Lower leg skin (tissue), 4 donors: Measurements from ENCODE around the gene MRPS7. TPM values are rescaled to one million over a fixed set of nuclear protein-coding genes. Genes with fewer than 3 reads are reported as not detected.
"Not testable (repeated sequence)": the region's sequence is repeated elsewhere in the genome, so short reads cannot be mapped to it uniquely, and the experiment has no call there.

Source experiments
- DNase-seq, 2 donors: peaks; one replicate each; pipeline ENCODE4 v3.0.0-alpha.2; 2019; ENCODE audit warnings: low spot score in 2 of 2
- H3K4me3 ChIP-seq: fragments of 200-600 bp; sonication (generic); 2 replicates; pipeline ENCODE4 v1.5.1; 2017; ENCODE audit warnings: mild to moderate bottlenecking, low read depth; ENCODE audit not compliant: poor library complexity, severe bottlenecking
- POLR2A ChIP-seq, 2 donors: fragments of 450-650 bp; IDR thresholded peaks; one replicate each; pipeline ENCODE4 v1.6.1; 2016 to 2017; ENCODE audit warnings: antibody characterized with exemption in 2 of 2, mild to moderate bottlenecking in 1 of 2, moderate library complexity in 1 of 2
- WGBS, 2 donors: methylation state at CpG; one replicate each; pipeline ENCODE4 v1.1.5; 2018; 5-methylcytosine and 5-hydroxymethylcytosine counted together
- intact Hi-C: fragments of 100-400 bp; cut with DNase I; formaldehyde crosslinking; loops from one replicate; pipeline ENCODE4 v1.15.0; 2023; ENCODE audit warnings: low total_unique reads
- total RNA-seq, 4 donors: library from RNA; depleted of rRNA; stranded (reverse); fragments of >200 nt; gene quantifications; one replicate each; pipeline ENCODE4 v1.1.0, GENCODE V29; 2016
- TF ChIP-seq, protein P1 (sequence below), 3 donors: fragments of 450-650 bp; IDR thresholded peaks; one replicate each; pipeline ENCODE4 v1.5.1; 2016; ENCODE audit warnings: antibody characterized with exemption in 3 of 3, mild to moderate bottlenecking in 3 of 3, moderate library complexity in 2 of 3

The MRPS7 gene
- total RNA-seq, 4 donors from 2014 or later: 20.7 to 36.0 (median 31.4) TPM

GRCh38 chr17:75252039-75252816 is 9.5 kb upstream of the MRPS7 start:
- TF ChIP-seq, protein P1, sequence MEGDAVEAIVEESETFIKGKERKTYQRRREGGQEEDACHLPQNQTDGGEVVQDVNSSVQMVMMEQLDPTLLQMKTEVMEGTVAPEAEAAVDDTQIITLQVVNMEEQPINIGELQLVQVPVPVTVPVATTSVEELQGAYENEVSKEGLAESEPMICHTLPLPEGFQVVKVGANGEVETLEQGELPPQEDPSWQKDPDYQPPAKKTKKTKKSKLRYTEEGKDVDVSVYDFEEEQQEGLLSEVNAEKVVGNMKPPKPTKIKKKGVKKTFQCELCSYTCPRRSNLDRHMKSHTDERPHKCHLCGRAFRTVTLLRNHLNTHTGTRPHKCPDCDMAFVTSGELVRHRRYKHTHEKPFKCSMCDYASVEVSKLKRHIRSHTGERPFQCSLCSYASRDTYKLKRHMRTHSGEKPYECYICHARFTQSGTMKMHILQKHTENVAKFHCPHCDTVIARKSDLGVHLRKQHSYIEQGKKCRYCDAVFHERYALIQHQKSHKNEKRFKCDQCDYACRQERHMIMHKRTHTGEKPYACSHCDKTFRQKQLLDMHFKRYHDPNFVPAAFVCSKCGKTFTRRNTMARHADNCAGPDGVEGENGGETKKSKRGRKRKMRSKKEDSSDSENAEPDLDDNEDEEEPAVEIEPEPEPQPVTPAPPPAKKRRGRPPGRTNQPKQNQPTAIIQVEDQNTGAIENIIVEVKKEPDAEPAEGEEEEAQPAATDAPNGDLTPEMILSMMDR (IDR thresholded peaks at IDR 0.05): no peak
- TF ChIP-seq POLR2A (IDR thresholded peaks at IDR 0.05): no peak
- WGBS, 2 donors: 89 to 90% methylated on average over 8 of the region's 8 CpGs
- H3K4me3 ChIP-seq: no peak overlapping the region
- no peak for DNase-seq
- intact Hi-C loops: no loop called here

DNA sequence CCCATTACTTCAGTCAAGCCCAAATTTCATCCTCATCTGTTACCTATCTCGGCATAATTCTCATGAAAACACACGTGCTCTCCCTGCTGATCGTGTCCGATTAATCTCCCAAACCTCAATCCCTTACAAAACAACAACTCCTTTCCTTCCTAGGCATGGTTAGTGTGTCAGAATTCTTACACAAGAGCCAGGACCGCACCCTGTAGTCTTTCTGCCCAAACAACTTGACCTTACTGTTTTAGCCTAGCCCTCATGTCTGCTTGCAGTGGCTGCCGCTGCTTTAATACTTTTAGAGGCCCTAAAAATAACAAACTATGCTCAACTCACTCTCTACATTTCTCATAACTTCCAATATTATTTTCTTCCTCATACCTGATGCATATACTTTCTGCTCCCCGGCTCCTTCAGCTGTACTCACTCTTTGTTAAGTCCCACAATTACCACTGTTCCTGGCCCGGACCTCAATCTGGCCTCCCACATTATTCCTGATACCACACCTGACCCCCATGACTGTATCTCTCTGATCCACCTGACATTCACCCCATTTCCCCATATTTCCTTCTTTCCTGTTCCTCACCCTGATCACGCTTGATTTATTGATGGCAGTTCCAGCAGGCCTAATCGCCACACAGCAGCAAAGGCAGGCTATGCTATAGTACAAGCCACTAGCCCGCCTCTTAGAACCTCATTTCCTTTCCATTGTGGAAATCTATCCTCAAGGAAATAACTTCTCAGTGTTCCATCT is 5.6 kb upstream of the MRPS7 start:
- DNase-seq: peak in 1 of 2 donors; percentile 72
- 52 to 65% methylated on average over 11 of the region's 11 CpGs for WGBS, 2 donors
- H3K4me3 ChIP-seq, intact Hi-C loops: not testable (repeated sequence)

GRCh38 chr17:75257228-75257627 is 4.5 kb upstream of the MRPS7 start:
- WGBS, 2 donors: 46 to 61% methylated on average over 2 of the region's 2 CpGs
- intact Hi-C loops, H3K4me3 ChIP-seq, DNase-seq: not testable (repeated sequence)

DNA sequence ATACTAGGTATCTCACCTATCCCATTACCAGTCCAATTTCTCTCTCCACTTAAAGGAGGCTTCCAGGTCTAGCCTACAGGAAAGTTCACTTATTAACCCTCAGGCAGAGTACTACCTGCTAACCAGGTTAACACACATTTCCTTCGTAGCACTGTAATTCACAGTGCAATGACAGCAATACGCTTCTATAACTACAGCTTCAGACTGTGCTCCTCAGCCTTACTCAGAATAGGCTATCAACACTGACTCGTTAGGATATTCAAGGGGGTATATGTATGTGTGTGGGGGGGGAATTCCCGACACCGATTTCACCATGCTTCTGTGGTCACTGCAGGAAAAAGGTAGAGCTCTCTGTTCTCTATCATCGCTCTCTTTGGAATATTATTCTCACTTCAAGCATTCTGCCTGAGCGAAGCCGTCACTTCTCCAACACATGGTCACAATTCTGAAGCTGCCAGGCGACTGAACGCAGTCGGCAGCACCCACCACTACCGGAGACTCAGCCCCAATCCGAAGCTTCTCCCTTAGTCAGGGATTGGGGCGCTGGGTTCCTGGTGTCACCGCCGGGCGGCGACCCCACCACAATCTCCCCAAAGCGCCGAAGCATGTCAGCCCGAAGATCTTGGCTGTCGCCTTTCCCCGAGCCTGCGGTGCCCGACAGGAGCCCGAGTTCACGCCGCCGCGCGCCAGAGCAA is 891 bp upstream of the MRPS7 start:
- no peak for DNase-seq
- intact Hi-C loops: no loop called here
- no peak for TF ChIP-seq POLR2A (IDR thresholded peaks at IDR 0.05)
- TF ChIP-seq, protein P1 (IDR thresholded peaks at IDR 0.05): no peak
- WGBS, 2 donors: 1% methylated on average over 17 to 25 of the region's 31 CpGs
- peak overlapping the region; percentile 100 for H3K4me3 ChIP-seq

GRCh38 chr17:75262112-75262606 is 480 bp downstream of the MRPS7 start:
- DNase-seq: no peak
- peak overlapping the region; percentile 100 for H3K4me3 ChIP-seq
- TF ChIP-seq, protein P1 (IDR thresholded peaks at IDR 0.05): no peak
- no peak for TF ChIP-seq POLR2A (IDR thresholded peaks at IDR 0.05)
- 0 to 2% methylated on average over 21 to 23 of the region's 23 CpGs for WGBS, 2 donors
- intact Hi-C loops: no loop called here

GRCh38 chr17:75263055-75263454 is 1.4 kb downstream of the MRPS7 start:
- intact Hi-C loops: no loop called here
- 94% methylated on average over 4 of the region's 4 CpGs for WGBS, 2 donors
- no peak for DNase-seq
- TF ChIP-seq POLR2A (IDR thresholded peaks at IDR 0.05): no peak
- TF ChIP-seq, protein P1 (IDR thresholded peaks at IDR 0.05): no peak
- no peak overlapping the region for H3K4me3 ChIP-seq
